GM21515 (cell line): Measurements from ENCODE around the gene ZSCAN1.
A peak's percentile ranks its signal among the peaks of the same experiment; 100 is the strongest.

Experiments used
- ATAC-seq: cut with Tn5 transposase; IDR thresholded peaks from one replicate; pipeline ENCODE4 v1.9.1; 2021; ENCODE audit not compliant: unreplicated experiment

ZSCAN1 gene

GRCh38 chr19:58083021-58083420 lies 49.2 kb downstream of the ZSCAN1 start:
- ATAC-seq = no peak

- ATAC-seq = no peak
Observed at GRCh38 chr19:58084596-58085347, 50.9 kb downstream of the ZSCAN1 start.

- no peak for ATAC-seq
Observed at GRCh38 chr19:58085348-58085875, 51.6 kb downstream of the ZSCAN1 start.

DNA sequence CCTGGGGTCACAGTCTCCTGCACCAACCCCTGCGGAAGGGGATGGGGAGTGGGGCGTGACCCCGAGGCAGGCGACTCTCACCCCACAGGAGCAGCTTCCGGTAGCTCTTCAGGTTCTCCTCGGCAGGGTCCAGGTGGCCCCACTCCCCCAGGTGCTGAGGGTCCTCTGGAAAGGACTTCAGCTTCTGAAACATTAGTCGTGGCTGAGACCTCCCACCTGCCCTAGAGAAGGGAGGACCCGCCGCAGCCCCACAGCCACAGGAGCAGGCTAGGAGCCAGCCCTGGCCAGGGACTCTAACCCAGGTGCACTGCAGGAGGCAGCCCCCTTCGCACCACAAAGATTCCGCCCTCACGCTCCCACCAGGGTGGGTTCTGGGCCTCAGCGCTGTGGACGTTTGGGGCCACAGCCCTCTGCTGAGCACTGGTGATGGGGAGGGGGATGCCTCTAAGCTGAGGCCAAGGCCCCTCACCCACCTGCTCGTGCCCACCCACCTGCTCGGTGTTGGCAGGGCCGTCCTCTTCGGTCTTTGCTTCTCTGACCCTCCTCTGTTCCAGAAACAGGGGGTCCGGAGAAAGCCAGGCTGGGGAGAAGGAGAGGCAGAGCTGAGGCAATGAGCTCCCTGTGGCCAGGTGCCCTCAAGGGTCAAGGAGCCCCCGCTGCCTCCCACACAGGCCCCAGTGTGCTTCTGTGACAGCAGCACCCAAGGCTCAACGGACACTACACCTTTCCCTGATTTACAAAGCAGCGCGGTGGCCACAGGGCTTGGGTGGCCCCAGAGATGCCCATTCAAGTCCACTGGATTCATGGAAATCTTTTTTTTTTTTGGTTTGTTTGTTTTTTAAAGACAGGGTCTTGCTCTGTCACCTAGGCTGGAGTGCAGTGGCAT lies 53.2 kb downstream of the ZSCAN1 start:
- no peak for ATAC-seq

DNA sequence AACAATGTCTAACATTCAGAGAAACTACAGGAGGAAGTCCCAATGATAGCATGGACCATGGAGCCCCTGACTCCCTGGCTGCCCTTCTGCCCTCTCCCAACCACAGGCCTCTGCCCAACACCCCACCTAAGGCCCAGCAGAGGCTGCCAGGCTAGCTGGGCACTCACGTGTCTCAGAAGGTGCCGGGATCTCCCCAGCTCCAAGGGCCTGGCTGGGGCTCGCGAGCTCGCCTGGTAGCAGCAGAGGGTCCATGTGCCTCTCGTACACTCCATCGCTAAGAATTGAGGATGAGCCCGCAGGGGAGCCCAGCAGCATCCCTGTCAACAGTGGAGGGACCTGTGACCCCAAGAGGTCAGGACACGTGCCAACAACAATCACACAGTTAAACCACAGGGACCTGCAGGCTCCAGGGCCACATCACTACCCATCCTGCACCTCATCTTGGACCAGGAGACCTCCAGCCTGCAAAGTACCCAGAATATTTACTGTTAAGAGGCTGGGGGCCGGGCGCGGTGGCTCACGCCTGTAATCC lies 54.8 kb downstream of the ZSCAN1 start:
- no peak for ATAC-seq

DNA sequence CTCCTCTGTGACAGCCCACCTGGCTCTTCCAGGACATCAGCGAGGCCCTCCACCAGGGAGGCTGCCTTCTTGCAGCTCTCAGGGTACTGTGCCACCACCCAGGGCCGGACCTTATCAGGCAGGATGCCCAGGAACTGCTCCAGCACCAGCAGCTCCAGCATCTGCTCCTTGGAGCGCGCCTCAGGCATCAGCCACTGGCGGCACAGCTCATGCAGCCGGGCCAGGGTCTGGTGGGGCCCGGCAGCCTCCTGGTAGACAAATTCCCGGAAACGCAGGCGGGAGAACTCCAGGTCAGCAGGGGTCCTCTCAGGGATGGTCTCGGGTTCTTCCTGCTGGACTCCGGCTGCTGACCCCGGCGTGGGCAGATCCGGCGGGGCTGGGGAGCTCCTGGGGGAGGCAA lies 56.0 kb downstream of the ZSCAN1 start:
- no peak for ATAC-seq

DNA sequence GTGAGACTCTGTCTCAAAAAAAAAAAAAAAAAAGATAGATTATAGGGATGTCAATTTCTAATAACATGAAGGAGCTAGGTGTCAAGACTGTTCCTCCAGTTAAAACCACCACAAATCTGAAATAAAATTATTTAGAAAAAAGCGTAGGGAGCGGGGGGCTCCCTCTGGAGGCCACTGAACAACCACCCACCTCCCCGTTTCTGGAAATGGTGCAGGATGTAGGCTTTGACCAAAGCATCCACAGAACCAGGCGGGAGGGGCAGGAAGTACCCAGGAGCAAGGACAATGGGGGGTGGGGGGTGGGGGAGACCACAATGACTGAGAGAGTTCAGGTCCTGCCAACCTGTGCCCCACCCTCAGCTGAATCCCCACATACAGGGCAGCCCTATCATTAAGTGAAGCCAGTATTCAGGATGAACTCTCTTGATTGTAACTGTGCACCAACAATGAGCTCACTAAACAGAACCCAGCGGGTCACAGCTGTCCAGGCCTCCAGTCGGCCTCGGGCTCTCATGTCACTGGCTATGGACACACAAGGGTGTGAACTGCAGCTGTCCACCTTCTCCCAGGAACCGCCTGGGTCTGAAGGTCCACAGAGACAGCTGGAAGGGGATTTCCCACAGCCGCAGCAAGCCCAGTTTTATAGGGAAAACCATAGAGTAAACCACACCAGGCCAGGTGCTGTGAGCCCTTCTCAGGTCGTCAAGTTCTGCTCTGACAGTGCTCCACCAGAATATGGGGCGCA lies 57.6 kb downstream of the ZSCAN1 start:
- no peak for ATAC-seq

DNA sequence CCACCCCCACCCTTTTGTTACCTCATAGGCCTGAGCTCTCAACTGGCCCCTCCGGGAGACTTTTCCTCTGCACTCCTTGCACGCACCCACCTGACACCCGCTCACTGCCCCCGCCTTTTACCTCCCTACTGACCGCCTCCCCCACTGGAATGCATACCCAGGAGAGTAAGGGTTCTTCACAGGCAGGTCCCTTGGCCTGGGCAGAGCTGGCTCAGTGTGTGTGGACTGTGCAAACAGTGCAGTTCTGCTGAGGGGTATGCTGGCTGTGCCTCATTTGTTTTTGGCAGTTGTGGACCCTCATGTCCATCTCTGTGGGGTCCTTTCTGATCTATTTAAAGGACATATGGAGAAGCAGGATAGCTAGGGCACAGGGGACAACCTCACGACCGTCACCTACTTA lies 59.2 kb downstream of the ZSCAN1 start:
- no peak for ATAC-seq

GRCh38 chr19:58095328-58095727 lies 61.5 kb downstream of the ZSCAN1 start:
- ATAC-seq = no peak

GRCh38 chr19:58096884-58097283 lies 63.1 kb downstream of the ZSCAN1 start:
- no peak for ATAC-seq

DNA sequence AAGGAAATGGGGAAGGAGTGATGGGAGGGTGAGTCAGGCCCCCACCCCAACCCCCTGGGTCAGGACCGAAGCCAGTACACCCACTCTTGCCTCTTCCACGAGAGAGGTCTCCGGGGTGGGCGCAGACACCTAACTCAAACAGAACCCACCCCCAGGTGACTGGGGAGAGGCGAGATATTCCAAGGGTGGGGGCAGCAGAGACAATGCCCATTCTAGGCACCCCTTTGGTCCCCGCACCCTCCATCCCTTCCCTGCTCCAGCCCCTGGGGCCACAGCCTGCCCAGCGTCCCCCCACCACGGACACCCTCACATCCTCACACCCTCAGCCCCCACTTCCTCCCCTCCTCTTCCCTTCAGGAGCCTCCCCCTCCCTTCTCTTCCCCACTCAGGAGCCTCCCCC lies 63.5 kb downstream of the ZSCAN1 start:
- no peak for ATAC-seq

GRCh38 chr19:58097781-58098681 lies 64.2 kb downstream of the ZSCAN1 start, which contains the start of gene ZSCAN18:
Gene ZSCAN18, minus strand, starts transcription at chr19:58098231. Its CDS starts 7,964 bp downstream, at chr19:58090267.
- ATAC-seq = peak; percentile 77

DNA sequence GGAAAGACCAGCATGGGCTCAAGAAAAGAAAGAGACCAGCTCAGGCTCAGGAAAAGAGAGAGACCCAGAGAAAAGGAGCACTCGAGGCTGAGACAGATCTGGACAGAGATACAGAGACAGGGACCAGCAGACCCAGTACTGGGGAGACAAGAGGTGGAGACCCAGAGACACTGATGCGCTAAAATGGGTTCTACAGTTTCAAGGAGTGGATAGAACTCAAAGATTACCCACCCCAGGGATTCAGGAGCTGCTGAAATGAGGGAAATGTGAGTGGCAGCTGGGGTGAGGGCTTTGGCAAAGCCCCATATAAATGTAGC lies 64.8 kb downstream of the ZSCAN1 start:
- ATAC-seq = no peak
